Smooth muscle cell of the coronary artery (primary cell): ENCODE results near the gene CLDN12. TPM values are rescaled to one million over a fixed set of nuclear protein-coding genes. Genes with fewer than 3 reads are reported as not detected.

Experiments
- total RNA-seq: library from RNA; depleted of rRNA; stranded (reverse); fragments of >200 nt; gene quantifications from 2 replicates; pipeline ENCODE4 v1.2.3, GENCODE V29; 2014; ENCODE audit warnings: low replicate concordance

The CLDN12 gene
- 21.2 and 36.4 TPM in 2 replicates for total RNA-seq

DNA sequence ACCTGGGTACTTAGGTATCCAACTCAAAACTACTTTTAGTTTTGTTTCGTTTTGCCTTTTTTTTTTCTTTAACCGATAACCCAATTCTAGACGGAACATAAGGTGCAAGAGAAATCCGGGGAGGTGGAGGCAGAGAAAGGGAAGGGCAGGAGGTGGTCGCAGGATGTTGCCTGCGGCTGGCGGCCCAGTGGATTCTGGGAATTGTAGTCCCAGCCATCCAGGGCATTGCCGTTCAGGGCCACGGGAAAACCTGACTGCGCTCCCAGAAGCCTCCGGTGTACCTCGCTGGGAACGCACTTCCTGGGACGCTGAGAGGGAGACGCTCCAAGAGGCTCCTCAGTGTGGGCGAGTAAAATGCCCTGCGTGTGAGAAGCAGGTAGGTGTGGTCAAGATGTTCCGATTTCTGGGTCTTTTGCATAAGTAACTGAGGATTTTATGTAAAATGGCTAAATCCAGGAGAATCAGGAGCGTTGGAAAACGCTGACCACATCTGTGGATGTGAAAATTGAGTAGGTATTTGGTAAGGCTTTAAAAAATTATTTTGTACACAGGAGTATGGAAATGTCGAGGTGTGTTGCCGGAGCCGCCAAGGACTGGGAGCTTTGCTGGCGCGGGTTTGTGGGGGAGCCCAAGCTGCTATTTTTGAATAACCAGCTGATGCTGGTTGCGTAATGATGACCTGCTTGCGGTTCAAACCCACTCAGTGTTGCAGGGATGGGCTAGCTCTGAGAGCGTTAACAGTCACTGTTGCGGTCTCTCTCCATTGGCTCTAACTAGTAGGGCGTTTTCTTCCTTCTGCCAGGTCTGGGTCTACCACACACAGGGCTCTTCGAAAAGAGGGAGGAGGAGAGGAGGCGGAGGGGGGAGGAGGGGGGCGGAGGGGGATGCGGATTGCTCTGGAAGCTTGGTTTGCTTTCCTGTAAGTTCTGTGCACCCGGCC lies at the start of gene CLDN12:
TSS of gene CLDN12 (plus strand) at position 288 of the 940 bp plus-strand sequence. CDS start 9,216 bp downstream, outside the sequence.

Other genes with a start within 250 kb of the CLDN12 start
- gene STEAP1, start 249.0 kb upstream of the CLDN12 start, total RNA-seq = 8.9 and 53.9 TPM in 2 replicates
- 2.6 and 48.2 TPM in 2 replicates for gene STEAP2, start 191.7 kb upstream of the CLDN12 start, total RNA-seq
- 3.7 and 19.4 TPM in 2 replicates for gene CFAP69, start 158.3 kb upstream of the CLDN12 start, total RNA-seq
- gene FAM237B, start 82.2 kb upstream of the CLDN12 start, total RNA-seq = not detected in 2 replicates
- gene GTPBP10, start 56.7 kb upstream of the CLDN12 start, total RNA-seq = 11.5 and 17.9 TPM in 2 replicates
- gene PTTG1IP2, start 66.2 kb downstream of the CLDN12 start, total RNA-seq = not detected in 2 replicates
- gene CDK14, start 192.9 kb downstream of the CLDN12 start, total RNA-seq = 28.7 and 54.0 TPM in 2 replicates